Measurements from ENCODE around the gene ARF6. TPM values are rescaled to one million over a fixed set of nuclear protein-coding genes. Genes with fewer than 3 reads are reported as not detected.
"Not testable (repeated sequence)": the region's sequence is repeated elsewhere in the genome, so short reads cannot be mapped to it uniquely, and the experiment has no call there.

Gene ARF6
- total RNA-seq, 2 experiments from 2014 or later: 134 to 135 TPM

- Mint-ChIP-seq H3K27me3 (no peaks in the 10 kb centered on the region), H3K27ac (peak overlapping the region; percentile 98), H3K4me1 (peaks cover 25% of the 10 kb centered on the region), H3K36me3 (peaks cover 66% of the 10 kb centered on the region), H3K9me3 (no peaks in the 10 kb centered on the region), H3K4me3 (peak overlapping the region; percentile 97)
- peak; percentile 92 for DNase-seq
Measured at GRCh38 chr14:49893309-49894213, 679 bp downstream of the ARF6 start.

- H3K4me3 Mint-ChIP-seq: peak overlapping the region; percentile 97
- H3K4me1 Mint-ChIP-seq: peaks cover 34% of the 10 kb centered on the region
- H3K9me3 Mint-ChIP-seq, DNase-seq, H3K27me3 Mint-ChIP-seq: not testable (repeated sequence)
- H3K27ac Mint-ChIP-seq: peak overlapping the region; percentile 98
- H3K36me3 Mint-ChIP-seq: peaks cover 74% of the 10 kb centered on the region
Measured at GRCh38 chr14:49894214-49895107, 1.6 kb downstream of the ARF6 start.

- no peaks in the 10 kb centered on the region for H3K9me3 Mint-ChIP-seq
- DNase-seq: no peak
- H3K4me1 Mint-ChIP-seq: peaks cover 35% of the 10 kb centered on the region
- H3K27ac Mint-ChIP-seq: peak overlapping the region; percentile 98
- no peaks in the 10 kb centered on the region for H3K27me3 Mint-ChIP-seq
- peaks cover 74% of the 10 kb centered on the region for H3K36me3 Mint-ChIP-seq
- H3K4me3 Mint-ChIP-seq: peak overlapping the region; percentile 97
Measured at GRCh38 chr14:49895480-49895879, 2.6 kb downstream of the ARF6 start.

GRCh38 chr14:49896272-49896671 is 3.4 kb downstream of the ARF6 start:
- H3K4me3 Mint-ChIP-seq: peak overlapping the region; percentile 97

GRCh38 chr14:49896966-49897365 is 4.1 kb downstream of the ARF6 start:
- H3K4me1 Mint-ChIP-seq: peaks cover 30% of the 10 kb centered on the region
- no peak for DNase-seq
- H3K9me3 Mint-ChIP-seq: no peaks in the 10 kb centered on the region
- H3K27me3 Mint-ChIP-seq: no peaks in the 10 kb centered on the region
- peak overlapping the region; percentile 98 for H3K27ac Mint-ChIP-seq
- H3K36me3 Mint-ChIP-seq: peaks cover 66% of the 10 kb centered on the region
- peak overlapping the region; percentile 97 for H3K4me3 Mint-ChIP-seq

More at GRCh38 chr14:49896272-49896671, 3.4 kb downstream of the ARF6 start:
- not testable (repeated sequence) for H3K27me3 Mint-ChIP-seq, H3K9me3 Mint-ChIP-seq, DNase-seq
- Mint-ChIP-seq H3K27ac (peak overlapping the region; percentile 98), H3K4me1 (peaks cover 32% of the 10 kb centered on the region), H3K36me3 (peaks cover 68% of the 10 kb centered on the region)

- Mint-ChIP-seq H3K27ac (peak overlapping the region; percentile 98), H3K4me1 (peaks cover 30% of the 10 kb centered on the region), H3K36me3 (peaks cover 65% of the 10 kb centered on the region), H3K27me3 (no peaks in the 10 kb centered on the region), H3K9me3 (peaks cover 1% of the 10 kb centered on the region), H3K4me3 (peak overlapping the region; percentile 97)
- DNase-seq: no peak
Measured at GRCh38 chr14:49897414-49897813, 4.5 kb downstream of the ARF6 start.

GRCh38 chr14:49897965-49898364 is 5.1 kb downstream of the ARF6 start:
- H3K27ac Mint-ChIP-seq: peak overlapping the region; percentile 79
- peak overlapping the region; percentile 76 for H3K4me3 Mint-ChIP-seq

GRCh38 chr14:49898485-49898884 is 5.6 kb downstream of the ARF6 start:
- Mint-ChIP-seq H3K4me1 (peaks cover 30% of the 10 kb centered on the region), H3K27ac (peak overlapping the region; percentile 79), H3K4me3 (peak overlapping the region; percentile 76), H3K9me3 (peaks cover 1% of the 10 kb centered on the region), H3K27me3 (no peaks in the 10 kb centered on the region), H3K36me3 (peaks cover 60% of the 10 kb centered on the region)
- DNase-seq: no peak

More at GRCh38 chr14:49897965-49898364, 5.1 kb downstream of the ARF6 start:
- no peak for DNase-seq
- H3K9me3 Mint-ChIP-seq: peaks cover 1% of the 10 kb centered on the region
- H3K27me3 Mint-ChIP-seq: no peaks in the 10 kb centered on the region
- H3K4me1 Mint-ChIP-seq: peaks cover 30% of the 10 kb centered on the region
- peaks cover 62% of the 10 kb centered on the region for H3K36me3 Mint-ChIP-seq

- peaks cover 1% of the 10 kb centered on the region for H3K9me3 Mint-ChIP-seq
- no peak overlapping the region for H3K4me3 Mint-ChIP-seq
- peaks cover 41% of the 10 kb centered on the region for H3K36me3 Mint-ChIP-seq
- H3K27me3 Mint-ChIP-seq: no peaks in the 10 kb centered on the region
- DNase-seq: no peak
- peaks cover 33% of the 10 kb centered on the region for H3K4me1 Mint-ChIP-seq
- no peak overlapping the region for H3K27ac Mint-ChIP-seq
Measured at GRCh38 chr14:49900973-49901372, 8.1 kb downstream of the ARF6 start.

- not testable (repeated sequence) for H3K27me3 Mint-ChIP-seq, DNase-seq, H3K27ac Mint-ChIP-seq, H3K4me3 Mint-ChIP-seq, H3K9me3 Mint-ChIP-seq
- Mint-ChIP-seq H3K36me3 (peaks cover 32% of the 10 kb centered on the region), H3K4me1 (peaks cover 40% of the 10 kb centered on the region)
Measured at GRCh38 chr14:49902679-49903246, 9.9 kb downstream of the ARF6 start.

GRCh38 chr14:49904270-49904669 is 11.4 kb downstream of the ARF6 start:
- no peak for DNase-seq
- Mint-ChIP-seq H3K4me1 (peaks cover 31% of the 10 kb centered on the region), H3K4me3 (no peak overlapping the region), H3K27me3 (no peaks in the 10 kb centered on the region), H3K27ac (no peak overlapping the region), H3K9me3 (peaks cover 1% of the 10 kb centered on the region), H3K36me3 (peaks cover 20% of the 10 kb centered on the region)

GRCh38 chr14:49905989-49906388 is 13.1 kb downstream of the ARF6 start:
- Mint-ChIP-seq H3K36me3 (peaks cover 20% of the 10 kb centered on the region), H3K27me3 (no peaks in the 10 kb centered on the region), H3K4me3 (no peak overlapping the region), H3K4me1 (peaks cover 30% of the 10 kb centered on the region), H3K27ac (no peak overlapping the region), H3K9me3 (peaks cover 3% of the 10 kb centered on the region)
- DNase-seq: no peak

GRCh38 chr14:49907186-49907585 is 14.3 kb downstream of the ARF6 start:
- Mint-ChIP-seq H3K36me3 (peaks cover 19% of the 10 kb centered on the region), H3K27me3 (no peaks in the 10 kb centered on the region), H3K27ac (peak overlapping the region; percentile 87), H3K4me1 (peaks cover 38% of the 10 kb centered on the region), H3K9me3 (peaks cover 3% of the 10 kb centered on the region), H3K4me3 (no peak overlapping the region)
- no peak for DNase-seq

- H3K36me3 Mint-ChIP-seq: peaks cover 17% of the 10 kb centered on the region
- H3K4me3 Mint-ChIP-seq: peak overlapping the region; percentile 32
- H3K4me1 Mint-ChIP-seq: peaks cover 38% of the 10 kb centered on the region
- H3K27me3 Mint-ChIP-seq: no peaks in the 10 kb centered on the region
- H3K27ac Mint-ChIP-seq: peak overlapping the region; percentile 85
- no peak for DNase-seq
- peaks cover 2% of the 10 kb centered on the region for H3K9me3 Mint-ChIP-seq
Measured at GRCh38 chr14:49908433-49908782, 15.5 kb downstream of the ARF6 start.

GRCh38 chr14:49909016-49909415 is 16.1 kb downstream of the ARF6 start:
- Mint-ChIP-seq H3K27ac (no peak overlapping the region), H3K4me1 (peaks cover 38% of the 10 kb centered on the region), H3K4me3 (no peak overlapping the region), H3K36me3 (peaks cover 16% of the 10 kb centered on the region), H3K27me3 (no peaks in the 10 kb centered on the region), H3K9me3 (peaks cover 2% of the 10 kb centered on the region)
- DNase-seq: no peak
